Dendritic cell treated with granulocyte-macrophage colony-stimulating factor and Interleukin-4, amounts not matched to agents 40 ng/mL and 50 ng/mL, for 4 days (primary cell): ENCODE results near the gene GADD45G.
A peak's percentile ranks its signal among the peaks of the same experiment; 100 is the strongest.

ENCODE experiments used
- H3K27ac Mint-ChIP-seq: one replicate; pipeline ENCODE4 v1.8.0; 2022; ENCODE audit warnings: mild to moderate bottlenecking, mixed read lengths
- H3K27me3 Mint-ChIP-seq: one replicate; pipeline ENCODE4 v1.8.0; 2022; ENCODE audit warnings: mild to moderate bottlenecking, mixed read lengths
- H3K36me3 Mint-ChIP-seq: one replicate; pipeline ENCODE4 v1.8.0; 2022; ENCODE audit warnings: low read depth, mixed read lengths
- H3K4me1 Mint-ChIP-seq: one replicate; pipeline ENCODE4 v1.8.0; 2022; ENCODE audit warnings: low read depth, mixed read lengths
- H3K4me3 Mint-ChIP-seq: one replicate; pipeline ENCODE4 v1.8.0; 2022; ENCODE audit warnings: mild to moderate bottlenecking, moderate library complexity, mixed read lengths
- H3K9me3 Mint-ChIP-seq: one replicate; pipeline ENCODE4 v1.8.0; 2022; ENCODE audit warnings: mixed read lengths
- intact Hi-C: fragments of 100-400 bp; cut with micrococcal nuclease; formaldehyde crosslinking; loops from one replicate; pipeline ENCODE4 v1.15.0; 2022

Gene GADD45G

DNA sequence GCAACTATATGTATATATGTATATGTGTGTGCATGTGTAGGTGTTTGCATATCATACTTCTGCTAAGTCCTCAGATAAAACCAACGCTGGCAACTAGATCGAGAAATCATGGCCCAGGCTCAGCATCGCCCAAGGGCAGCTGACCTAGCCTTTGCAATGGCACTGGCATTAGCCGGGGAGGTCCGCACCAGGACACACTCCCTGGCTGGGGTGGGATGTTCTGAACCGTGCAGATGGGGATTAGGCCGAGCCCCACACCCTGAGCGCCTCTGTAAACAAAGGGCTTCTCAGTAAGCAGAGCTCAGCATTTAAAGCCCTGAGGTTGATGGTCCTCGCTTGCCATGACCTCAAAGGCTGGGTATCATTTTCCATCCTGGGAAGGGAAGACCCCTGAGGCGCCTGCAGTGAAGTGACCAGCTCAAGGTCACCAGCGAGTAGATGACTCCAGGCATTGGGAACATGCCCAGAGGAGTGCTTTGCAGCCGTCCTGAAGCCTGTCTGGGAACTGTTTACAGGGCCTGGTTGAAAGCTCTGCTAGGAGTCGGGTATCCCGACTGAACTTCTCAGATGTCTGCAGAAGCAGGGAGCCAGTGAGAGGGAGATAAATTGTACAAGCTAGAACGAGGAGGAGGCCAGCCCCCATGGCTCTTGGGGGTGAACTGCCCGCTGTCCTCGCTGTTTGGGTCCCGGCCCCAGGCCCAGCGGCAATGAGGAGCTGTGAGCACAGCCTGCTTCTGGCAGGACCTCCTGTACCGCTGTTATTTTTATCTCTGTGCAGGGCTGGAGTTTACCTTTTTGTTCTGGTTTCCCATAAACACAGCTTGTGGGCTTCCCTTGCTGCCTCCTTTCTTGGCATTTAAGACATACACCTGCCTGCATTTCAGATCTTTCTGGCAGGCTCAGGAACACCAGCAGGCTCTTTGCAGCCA lies 18.4 kb downstream of the GADD45G start:
- Mint-ChIP-seq H3K36me3 (no peaks in the 10 kb centered on the region), H3K27me3 (peaks cover 43% of the 10 kb centered on the region), H3K4me1 (peaks cover 36% of the 10 kb centered on the region), H3K9me3 (no peaks in the 10 kb centered on the region), H3K4me3 (no peak overlapping the region), H3K27ac (peak overlapping the region; percentile 81)
- intact Hi-C loops, result loop anchor here (5.0 to 10.0 kb wide), 2 partner anchors 162 to 299 kb away; no protein-coding TSS in a partner anchor

DNA sequence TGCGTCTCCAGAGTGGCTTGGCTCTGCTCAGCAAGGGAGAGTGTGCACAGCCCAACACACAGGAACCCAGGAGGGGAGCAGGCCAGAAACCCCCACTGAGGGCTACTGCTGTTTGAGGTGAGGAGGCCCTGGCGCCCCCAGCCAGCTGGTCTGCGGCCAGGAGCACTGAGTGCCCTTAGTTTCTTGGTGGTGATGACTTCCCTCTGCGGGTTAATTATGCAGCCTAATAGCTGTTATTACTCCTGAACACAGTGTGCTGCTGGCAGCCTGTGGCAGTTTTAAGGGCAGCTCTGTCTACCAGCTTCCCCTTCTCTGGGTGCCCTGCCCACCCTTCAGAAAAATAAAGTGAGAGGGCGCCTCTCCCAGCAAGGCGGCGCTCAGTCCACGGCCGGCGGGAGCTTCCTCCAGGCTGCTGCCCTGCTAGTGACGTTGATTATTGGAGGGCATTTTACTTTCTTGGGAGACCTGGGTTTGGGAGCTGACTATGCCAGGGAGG lies 19.2 kb downstream of the GADD45G start:
- Mint-ChIP-seq H3K27me3 (peaks cover 42% of the 10 kb centered on the region), H3K27ac (peak overlapping the region; percentile 81), H3K9me3 (no peaks in the 10 kb centered on the region), H3K36me3 (no peaks in the 10 kb centered on the region), H3K4me3 (no peak overlapping the region), H3K4me1 (peaks cover 44% of the 10 kb centered on the region)
- intact Hi-C loops, result loop anchor here (5.0 to 10.0 kb wide), 2 partner anchors 161 to 298 kb away; no protein-coding TSS in a partner anchor

DNA sequence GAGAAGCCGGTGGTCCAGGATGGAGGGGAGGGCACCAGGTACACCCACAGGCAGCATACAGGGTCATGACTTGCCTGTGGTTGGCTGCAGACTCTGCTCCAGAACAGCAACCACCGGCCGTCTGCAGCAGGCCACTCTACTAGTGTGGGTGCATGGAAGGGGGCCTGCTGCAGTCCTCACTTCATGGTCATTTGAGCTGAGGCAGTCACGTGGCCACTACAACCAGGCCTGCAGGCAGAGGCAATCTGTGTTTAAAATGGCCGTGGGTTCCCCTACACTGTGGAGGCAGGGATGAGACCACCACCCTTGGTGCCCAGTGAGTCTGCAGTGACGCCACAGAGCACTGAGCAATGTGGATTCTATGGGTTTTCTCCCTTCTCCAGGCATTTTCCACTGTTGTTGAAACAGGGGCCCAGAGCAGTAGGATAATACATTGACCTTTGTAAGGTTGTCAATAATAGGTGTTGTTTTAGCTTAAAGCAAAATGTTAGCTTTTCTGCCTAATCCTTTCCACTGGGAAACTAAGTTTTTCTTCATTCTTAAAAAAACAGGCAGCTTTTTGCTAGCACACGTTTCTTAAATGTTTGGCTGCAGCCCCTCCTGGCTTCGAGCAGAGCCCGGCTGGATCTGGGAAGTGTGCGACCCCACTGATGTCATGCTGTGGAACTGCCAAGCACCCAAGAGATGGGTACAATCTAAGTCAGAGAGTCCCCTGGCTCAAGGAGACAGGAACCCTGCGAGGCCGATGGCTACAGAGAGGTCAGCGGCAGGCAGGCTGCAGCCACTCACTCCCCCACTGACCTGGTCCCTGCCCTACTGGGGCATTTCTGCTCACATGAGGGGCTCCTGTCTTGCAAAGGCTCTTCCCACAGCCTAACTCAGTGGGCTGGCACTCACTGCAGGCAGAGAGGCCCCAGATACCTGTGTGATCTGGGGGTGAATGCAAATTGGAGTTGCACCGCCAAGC lies 21.2 kb downstream of the GADD45G start:
- Mint-ChIP-seq H3K27ac (peak overlapping the region; percentile 81), H3K4me1 (peaks cover 51% of the 10 kb centered on the region), H3K9me3 (no peaks in the 10 kb centered on the region), H3K4me3 (no peak overlapping the region), H3K27me3 (peaks cover 38% of the 10 kb centered on the region), H3K36me3 (no peaks in the 10 kb centered on the region)
- intact Hi-C loops, result loop anchor here (10.0 kb wide), 1 partner anchor 159 kb away; no protein-coding TSS in a partner anchor

DNA sequence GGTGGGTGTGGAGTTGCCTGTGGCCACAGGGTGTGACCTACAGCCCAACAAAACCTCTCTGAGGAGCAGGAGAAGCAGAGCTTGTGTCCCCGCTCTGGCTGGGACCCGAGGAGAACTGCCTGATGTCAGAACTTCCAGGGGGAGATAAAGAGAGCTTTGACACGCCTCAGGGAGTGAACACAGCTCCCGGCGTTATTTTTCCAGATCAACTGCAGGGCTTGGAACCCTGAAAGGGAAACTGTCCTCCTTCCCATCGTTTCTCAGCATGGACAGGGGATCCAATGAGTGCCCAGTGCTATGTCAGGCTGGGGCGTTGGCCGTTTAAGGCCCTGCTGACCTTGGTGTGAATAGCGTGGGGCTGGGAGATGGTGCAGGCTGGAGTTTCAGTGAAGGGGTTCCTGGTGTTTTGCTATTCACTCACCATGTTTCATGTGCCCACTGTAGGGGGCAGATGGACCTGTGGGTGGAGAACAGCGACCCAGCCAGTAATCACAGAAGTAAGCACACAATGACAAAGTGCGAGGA lies 22.0 kb downstream of the GADD45G start:
- Mint-ChIP-seq H3K4me1 (peaks cover 49% of the 10 kb centered on the region), H3K36me3 (no peaks in the 10 kb centered on the region), H3K4me3 (no peak overlapping the region), H3K9me3 (no peaks in the 10 kb centered on the region), H3K27ac (peak overlapping the region; percentile 35), H3K27me3 (peaks cover 38% of the 10 kb centered on the region)
- intact Hi-C loops, result loop anchor here (10.0 kb wide), 1 partner anchor 158 kb away; no protein-coding TSS in a partner anchor

DNA sequence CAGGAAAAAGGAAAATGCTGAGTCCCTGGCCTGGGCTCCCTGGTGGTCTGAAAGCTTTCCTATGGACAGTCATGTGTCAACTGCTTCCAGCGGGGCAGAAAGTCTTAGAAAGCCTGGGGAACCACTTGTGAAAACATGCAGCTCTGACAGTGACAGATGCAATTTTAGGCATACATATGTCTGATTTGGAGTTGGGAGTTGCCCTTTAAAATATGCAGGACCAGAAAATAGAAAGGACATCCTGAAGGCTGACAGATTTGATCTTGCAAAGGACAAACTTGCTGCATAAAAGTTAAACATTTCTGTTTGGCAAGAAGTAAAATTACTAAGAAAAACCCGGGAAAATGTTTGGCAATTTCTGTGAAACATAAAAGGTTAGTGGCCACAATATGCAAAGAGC lies 23.8 kb downstream of the GADD45G start:
- no peak overlapping the region for H3K27ac Mint-ChIP-seq

DNA sequence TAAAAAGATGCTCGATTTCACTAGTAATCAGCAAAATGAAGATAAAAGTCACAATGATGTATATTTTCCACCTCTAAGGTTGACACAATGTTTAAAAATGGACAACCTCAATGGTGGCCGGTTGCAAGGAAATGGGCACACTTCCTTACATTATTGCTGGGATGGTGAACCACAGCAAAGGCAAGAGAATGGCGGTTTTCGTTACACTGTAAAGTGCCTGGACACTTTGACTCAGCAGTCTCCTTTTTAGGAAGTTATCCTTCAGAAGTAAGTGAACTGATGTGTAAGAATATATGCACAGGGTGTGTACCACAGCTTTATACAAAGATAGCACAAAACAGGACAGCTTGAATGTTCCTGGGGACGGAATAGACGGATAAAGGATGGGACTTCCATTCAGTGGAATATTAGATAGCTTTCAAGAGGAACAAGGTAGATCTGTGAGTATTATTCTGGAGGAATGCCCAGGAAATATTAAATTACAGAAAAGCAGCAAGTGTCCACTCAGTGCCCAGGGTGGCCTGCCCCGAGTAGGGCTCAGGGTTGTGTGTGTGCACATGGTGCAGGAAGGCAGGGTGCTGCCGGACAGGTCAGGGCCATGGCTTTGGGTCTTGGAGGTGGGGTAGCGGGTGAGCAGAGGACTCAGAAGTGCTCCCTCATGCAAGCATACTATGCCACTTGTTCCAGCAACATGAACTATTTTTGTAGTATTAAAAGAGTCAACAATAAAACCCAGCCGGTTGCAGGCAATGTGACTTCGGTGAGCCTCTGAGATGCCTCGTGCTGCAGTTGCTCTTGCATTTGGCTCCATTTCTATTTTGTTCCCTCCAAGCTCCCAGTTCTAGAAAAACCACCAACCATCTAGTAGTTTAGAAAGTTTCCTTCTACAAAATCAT lies 24.5 kb downstream of the GADD45G start:
- intact Hi-C loops, result loop anchor here (10.0 kb wide), 1 partner anchor 155 kb away; no protein-coding TSS in a partner anchor

More for the DNA sequence above, 23.8 kb downstream of the GADD45G start:
- H3K36me3 Mint-ChIP-seq, result no peaks in the 10 kb centered on the region
- intact Hi-C loops, result loop anchor here (10.0 kb wide), 1 partner anchor 156 kb away; no protein-coding TSS in a partner anchor
- H3K9me3 Mint-ChIP-seq, result no peaks in the 10 kb centered on the region
- H3K27me3 Mint-ChIP-seq, result peaks cover 30% of the 10 kb centered on the region
- no peak overlapping the region for H3K4me3 Mint-ChIP-seq
- peaks cover 34% of the 10 kb centered on the region for H3K4me1 Mint-ChIP-seq

DNA sequence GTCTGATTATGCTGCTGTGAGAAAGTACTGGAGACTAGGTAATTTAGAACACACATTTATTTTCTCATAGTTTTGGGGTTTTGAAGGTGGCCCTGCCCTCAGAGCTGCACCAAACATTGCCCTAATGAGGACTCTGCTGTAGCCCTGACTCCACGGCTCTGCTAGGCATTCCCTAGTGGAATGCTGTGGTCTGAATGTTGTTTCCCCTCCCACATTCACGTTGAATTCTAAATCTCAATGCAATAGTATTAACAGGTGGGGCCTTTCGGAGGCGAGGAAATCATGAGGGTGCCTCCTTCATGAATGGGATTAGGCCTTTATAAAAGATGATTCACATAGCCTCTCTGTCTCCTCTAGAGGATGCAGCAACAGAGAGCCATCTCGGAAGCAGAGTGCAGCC lies 25.7 kb downstream of the GADD45G start:
- Mint-ChIP-seq H3K4me1 (peaks cover 22% of the 10 kb centered on the region), H3K36me3 (no peaks in the 10 kb centered on the region), H3K27ac (no peak overlapping the region), H3K27me3 (peaks cover 26% of the 10 kb centered on the region), H3K9me3 (no peaks in the 10 kb centered on the region), H3K4me3 (no peak overlapping the region)
- intact Hi-C loops, result no loop called here

More for the DNA sequence above, 24.5 kb downstream of the GADD45G start:
- peaks cover 31% of the 10 kb centered on the region for H3K27me3 Mint-ChIP-seq
- peak overlapping the region; percentile 34 for H3K27ac Mint-ChIP-seq
- H3K4me3 Mint-ChIP-seq, result no peak overlapping the region
- peaks cover 27% of the 10 kb centered on the region for H3K4me1 Mint-ChIP-seq
- no peaks in the 10 kb centered on the region for H3K9me3 Mint-ChIP-seq
- no peaks in the 10 kb centered on the region for H3K36me3 Mint-ChIP-seq

DNA sequence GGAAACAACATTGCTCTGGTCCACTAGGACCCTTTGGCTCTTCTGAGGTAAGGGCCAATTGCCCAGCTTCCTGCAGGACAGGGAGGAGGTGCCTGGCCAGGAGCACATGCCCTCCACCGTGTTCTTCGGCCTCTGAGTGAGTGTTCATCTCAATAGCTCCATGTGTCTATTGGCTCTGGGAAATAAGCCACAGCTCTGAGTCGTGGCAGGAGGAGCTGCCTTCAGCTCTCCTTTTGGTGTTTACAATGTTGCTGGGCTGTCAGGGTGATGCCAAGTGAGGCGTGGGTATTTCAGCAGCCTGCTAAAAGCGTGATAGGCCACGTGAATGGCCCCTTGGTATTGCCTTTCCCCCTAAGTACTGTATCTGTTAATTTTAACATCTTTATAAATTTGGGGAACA lies 26.6 kb downstream of the GADD45G start:
- intact Hi-C loops, result no loop called here
- no peaks in the 10 kb centered on the region for H3K36me3 Mint-ChIP-seq
- H3K4me1 Mint-ChIP-seq, result peaks cover 22% of the 10 kb centered on the region
- no peak overlapping the region for H3K4me3 Mint-ChIP-seq
- H3K9me3 Mint-ChIP-seq, result no peaks in the 10 kb centered on the region
- no peak overlapping the region for H3K27ac Mint-ChIP-seq
- peaks cover 24% of the 10 kb centered on the region for H3K27me3 Mint-ChIP-seq

DNA sequence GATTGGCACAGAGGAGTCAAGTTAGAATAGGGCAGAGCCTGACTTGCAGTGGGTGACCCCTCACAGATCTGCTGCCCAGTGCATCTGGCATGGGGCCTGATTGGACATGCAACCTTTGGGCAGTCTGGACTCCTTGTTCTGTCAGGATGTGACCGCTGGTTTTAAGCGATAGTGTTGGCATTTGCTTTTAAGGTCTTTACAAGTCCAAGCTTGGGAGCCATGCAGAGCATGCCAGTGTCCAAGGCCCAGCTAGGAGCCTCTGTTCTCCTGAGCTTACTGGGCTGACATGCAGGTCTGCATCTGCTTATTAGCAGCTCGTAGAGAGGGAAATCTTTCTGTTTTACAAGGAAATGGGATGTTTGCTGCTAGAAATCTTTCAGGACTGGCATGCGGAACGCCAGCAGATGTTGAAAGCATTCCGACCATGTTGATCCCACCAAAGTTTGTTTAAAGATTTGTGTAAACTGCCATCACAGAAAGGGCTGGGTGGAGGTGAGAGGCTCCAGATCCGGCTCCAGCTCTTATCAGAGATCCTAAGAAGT lies 27.5 kb downstream of the GADD45G start:
- Mint-ChIP-seq H3K9me3 (no peaks in the 10 kb centered on the region), H3K27me3 (peaks cover 19% of the 10 kb centered on the region), H3K36me3 (no peaks in the 10 kb centered on the region), H3K4me3 (no peak overlapping the region), H3K4me1 (peaks cover 17% of the 10 kb centered on the region), H3K27ac (no peak overlapping the region)
- intact Hi-C loops, result no loop called here

DNA sequence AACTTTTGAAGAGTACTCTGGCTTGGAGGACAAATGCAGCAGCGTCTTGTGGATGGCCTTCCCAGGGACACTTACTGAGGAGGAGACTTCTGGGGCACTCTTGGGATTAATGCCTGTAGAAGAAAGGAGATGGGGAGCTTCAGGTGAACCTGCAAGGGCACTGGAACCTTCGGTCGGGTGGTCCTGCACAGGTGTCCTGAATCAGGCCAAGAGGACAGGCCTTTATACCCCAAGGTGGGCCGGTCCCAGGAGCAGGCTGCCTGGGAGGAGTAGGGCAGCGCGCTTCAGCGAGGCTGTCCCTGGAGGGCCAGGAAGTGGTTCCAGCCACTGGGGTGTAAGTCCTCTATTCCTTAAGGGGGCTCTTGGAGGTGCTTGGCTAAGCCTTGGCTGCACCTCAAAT lies 27.9 kb downstream of the GADD45G start:
- no peak overlapping the region for H3K4me3 Mint-ChIP-seq
- no peaks in the 10 kb centered on the region for H3K36me3 Mint-ChIP-seq
- no peaks in the 10 kb centered on the region for H3K9me3 Mint-ChIP-seq
- H3K4me1 Mint-ChIP-seq, result peaks cover 17% of the 10 kb centered on the region
- intact Hi-C loops, result no loop called here
- H3K27ac Mint-ChIP-seq, result no peak overlapping the region
- peaks cover 15% of the 10 kb centered on the region for H3K27me3 Mint-ChIP-seq

DNA sequence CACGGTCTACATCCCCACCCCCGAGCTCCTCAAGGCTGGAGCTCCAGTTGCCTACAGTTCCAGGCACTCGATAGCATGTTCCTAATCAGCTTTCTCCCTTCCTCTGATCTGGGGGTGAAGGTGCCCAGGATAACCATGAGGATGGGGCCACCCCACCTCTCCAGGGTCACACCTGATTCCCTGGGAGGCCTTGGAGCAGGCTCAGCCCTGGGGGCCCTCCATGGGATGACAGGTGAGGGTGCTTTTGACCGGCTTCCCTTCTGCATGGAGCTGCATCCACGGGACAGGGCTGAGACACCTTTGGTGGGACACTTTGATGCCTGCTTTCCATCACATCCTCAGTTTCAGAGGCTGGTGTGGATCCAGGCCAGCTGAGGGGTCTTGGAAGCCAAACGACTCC lies 28.6 kb downstream of the GADD45G start:
- intact Hi-C loops, result no loop called here
- no peaks in the 10 kb centered on the region for H3K9me3 Mint-ChIP-seq
- no peaks in the 10 kb centered on the region for H3K36me3 Mint-ChIP-seq
- peaks cover 13% of the 10 kb centered on the region for H3K27me3 Mint-ChIP-seq
- peaks cover 12% of the 10 kb centered on the region for H3K4me1 Mint-ChIP-seq
- H3K4me3 Mint-ChIP-seq, result no peak overlapping the region
- H3K27ac Mint-ChIP-seq, result no peak overlapping the region

DNA sequence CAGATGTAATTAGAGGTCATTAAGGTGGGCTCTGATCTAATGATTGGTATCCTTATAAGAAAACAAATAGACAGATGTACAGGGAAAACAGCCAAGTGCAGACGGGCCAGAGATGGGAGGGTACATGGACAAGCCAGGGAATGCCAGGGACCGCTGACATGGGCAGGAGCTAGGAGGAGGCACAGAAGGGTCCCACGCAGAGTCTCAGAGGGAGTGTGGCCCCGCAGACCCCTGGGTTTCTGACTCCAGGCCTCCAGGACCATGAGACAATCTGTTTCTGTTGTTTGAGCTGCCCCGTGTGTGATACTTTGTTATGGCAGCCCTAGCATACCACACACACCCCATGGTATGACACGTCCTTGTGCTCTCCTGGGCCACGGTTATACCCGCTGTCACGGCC lies 29.1 kb downstream of the GADD45G start:
- H3K27me3 Mint-ChIP-seq, result peaks cover 12% of the 10 kb centered on the region
- no peaks in the 10 kb centered on the region for H3K36me3 Mint-ChIP-seq
- intact Hi-C loops, result no loop called here
- H3K4me3 Mint-ChIP-seq, result no peak overlapping the region
- H3K27ac Mint-ChIP-seq, result no peak overlapping the region
- H3K9me3 Mint-ChIP-seq, result no peaks in the 10 kb centered on the region
- peaks cover 8% of the 10 kb centered on the region for H3K4me1 Mint-ChIP-seq
